ENCODE results near the gene ATXN1.

DNA sequence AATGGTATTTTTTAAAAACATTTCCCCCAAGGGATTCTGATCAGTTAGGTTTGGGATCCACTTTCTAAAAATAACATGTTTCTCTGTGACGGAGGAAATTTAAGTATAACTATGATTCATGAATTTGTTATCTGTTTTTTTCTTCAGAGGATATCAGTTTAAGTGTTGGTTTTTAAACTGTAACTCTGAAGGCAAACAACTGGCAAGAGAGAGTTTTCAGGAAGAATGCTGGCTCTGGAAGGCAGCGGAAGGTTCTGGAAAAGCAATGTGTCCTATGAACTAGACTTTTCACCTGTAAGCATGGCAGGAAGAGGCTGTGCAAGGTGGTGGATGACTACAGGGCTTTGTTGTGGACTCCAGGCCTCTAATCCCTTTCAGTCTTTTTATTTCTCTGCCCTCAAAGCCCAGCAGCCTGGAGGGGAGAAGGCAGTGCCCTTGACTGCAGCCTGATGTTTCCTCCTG is 369.8 kb downstream of the ATXN1 start:
- TF ChIP-seq, protein P1, sequence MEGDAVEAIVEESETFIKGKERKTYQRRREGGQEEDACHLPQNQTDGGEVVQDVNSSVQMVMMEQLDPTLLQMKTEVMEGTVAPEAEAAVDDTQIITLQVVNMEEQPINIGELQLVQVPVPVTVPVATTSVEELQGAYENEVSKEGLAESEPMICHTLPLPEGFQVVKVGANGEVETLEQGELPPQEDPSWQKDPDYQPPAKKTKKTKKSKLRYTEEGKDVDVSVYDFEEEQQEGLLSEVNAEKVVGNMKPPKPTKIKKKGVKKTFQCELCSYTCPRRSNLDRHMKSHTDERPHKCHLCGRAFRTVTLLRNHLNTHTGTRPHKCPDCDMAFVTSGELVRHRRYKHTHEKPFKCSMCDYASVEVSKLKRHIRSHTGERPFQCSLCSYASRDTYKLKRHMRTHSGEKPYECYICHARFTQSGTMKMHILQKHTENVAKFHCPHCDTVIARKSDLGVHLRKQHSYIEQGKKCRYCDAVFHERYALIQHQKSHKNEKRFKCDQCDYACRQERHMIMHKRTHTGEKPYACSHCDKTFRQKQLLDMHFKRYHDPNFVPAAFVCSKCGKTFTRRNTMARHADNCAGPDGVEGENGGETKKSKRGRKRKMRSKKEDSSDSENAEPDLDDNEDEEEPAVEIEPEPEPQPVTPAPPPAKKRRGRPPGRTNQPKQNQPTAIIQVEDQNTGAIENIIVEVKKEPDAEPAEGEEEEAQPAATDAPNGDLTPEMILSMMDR (tag by site-specific recombination; IDR thresholded peaks at IDR 0.05): no peak
- TF ChIP-seq YY1 (tag by site-specific recombination; IDR thresholded peaks at IDR 0.05): no peak
- no peak for TF ChIP-seq ZEB2 (tag by site-specific recombination; IDR thresholded peaks at IDR 0.05)
- TF ChIP-seq SALL2 (tag by site-specific recombination; IDR thresholded peaks at IDR 0.05; ENCODE audit: borderline replicate concordance): no peak
- no peak for TF ChIP-seq ZFP3 (tag by site-specific recombination; IDR thresholded peaks at IDR 0.05; ENCODE audit: low read depth)
- no peak for TF ChIP-seq ZNF549 (tag by site-specific recombination; IDR thresholded peaks at IDR 0.05)
